Skeletal muscle cell (primary cell): Measurements from ENCODE around the gene LIN9.
"Not testable (repeated sequence)": the region's sequence is repeated elsewhere in the genome, so short reads cannot be mapped to it uniquely, and the experiment has no call there.

ENCODE experiments used
- DNase-seq: peaks from one replicate; pipeline ENCODE4 v3.0.0-alpha.2; 2010; ENCODE audit warnings: low read depth
- H3K4me3 ChIP-seq: 2 replicates; pipeline ENCODE4 v1.5.1; 2011; ENCODE audit warnings: low read depth, mild to moderate bottlenecking, control low read depth, low read length, moderate library complexity

The LIN9 gene

GRCh38 chr1:226281058-226281457 is 27.9 kb downstream of the LIN9 start:
- no peak overlapping the region for H3K4me3 ChIP-seq
- DNase-seq: no peak

GRCh38 chr1:226279498-226279897 is 29.5 kb downstream of the LIN9 start:
- DNase-seq: no peak
- H3K4me3 ChIP-seq: no peak overlapping the region

GRCh38 chr1:226277897-226278296 is 31.1 kb downstream of the LIN9 start:
- no peak for DNase-seq
- no peak overlapping the region for H3K4me3 ChIP-seq

GRCh38 chr1:226276987-226277386 is 32.0 kb downstream of the LIN9 start:
- no peak overlapping the region for H3K4me3 ChIP-seq
- DNase-seq: no peak

- DNase-seq: no peak
- no peak overlapping the region for H3K4me3 ChIP-seq
These were observed 32.8 kb downstream of the LIN9 start for GRCh38 chr1:226276077-226276682.

GRCh38 chr1:226274138-226274537 is 34.8 kb downstream of the LIN9 start:
- no peak overlapping the region for H3K4me3 ChIP-seq
- no peak for DNase-seq

- DNase-seq, H3K4me3 ChIP-seq: not testable (repeated sequence)
These were observed 36.6 kb downstream of the LIN9 start for GRCh38 chr1:226272233-226272902.

- no peak overlapping the region for H3K4me3 ChIP-seq
- peak; percentile 16 for DNase-seq
These were observed 40.4 kb downstream of the LIN9 start for GRCh38 chr1:226268421-226269124.

- no peak overlapping the region for H3K4me3 ChIP-seq
- DNase-seq: no peak
These were observed 47.1 kb downstream of the LIN9 start for GRCh38 chr1:226261818-226262217.

- H3K4me3 ChIP-seq: no peak overlapping the region
- DNase-seq: no peak
These were observed 53.6 kb downstream of the LIN9 start for GRCh38 chr1:226255380-226255779.

- H3K4me3 ChIP-seq: no peak overlapping the region
- DNase-seq: no peak
These were observed 55.0 kb downstream of the LIN9 start for GRCh38 chr1:226253933-226254332.

- not testable (repeated sequence) for DNase-seq, H3K4me3 ChIP-seq
These were observed 56.1 kb downstream of the LIN9 start for GRCh38 chr1:226252841-226253240.

- DNase-seq: no peak
These were observed 58.5 kb downstream of the LIN9 start for GRCh38 chr1:226250511-226250910.

GRCh38 chr1:226248796-226249195 is 60.2 kb downstream of the LIN9 start:
- no peak overlapping the region for H3K4me3 ChIP-seq
- DNase-seq: no peak

More at GRCh38 chr1:226250511-226250910, 58.5 kb downstream of the LIN9 start:
- H3K4me3 ChIP-seq: no peak overlapping the region

GRCh38 chr1:226248091-226248490 is 60.9 kb downstream of the LIN9 start:
- H3K4me3 ChIP-seq: no peak overlapping the region
- DNase-seq: no peak

GRCh38 chr1:226239421-226239820 is 69.5 kb downstream of the LIN9 start:
- H3K4me3 ChIP-seq: no peak overlapping the region
- no peak for DNase-seq

GRCh38 chr1:226236826-226237225 is 72.1 kb downstream of the LIN9 start:
- DNase-seq: no peak
- H3K4me3 ChIP-seq: no peak overlapping the region

- no peak overlapping the region for H3K4me3 ChIP-seq
- DNase-seq: no peak
These were observed 75.2 kb downstream of the LIN9 start for GRCh38 chr1:226233806-226234205.

- no peak for DNase-seq
- H3K4me3 ChIP-seq: no peak overlapping the region
These were observed 75.7 kb downstream of the LIN9 start for GRCh38 chr1:226233293-226233692.

- DNase-seq: no peak
- H3K4me3 ChIP-seq: no peak overlapping the region
These were observed 82.4 kb downstream of the LIN9 start for GRCh38 chr1:226226601-226227000.

- no peak for DNase-seq
- H3K4me3 ChIP-seq: peak overlapping the region; percentile 49
These were observed 85.1 kb downstream of the LIN9 start for GRCh38 chr1:226223786-226224244.
